Measurements from ENCODE around the gene GAA. TPM values are rescaled to one million over a fixed set of nuclear protein-coding genes. Genes with fewer than 3 reads are reported as not detected.

The GAA gene
- 53.2 and 61.4 TPM in 2 replicates for total RNA-seq

GRCh38 chr17:80101011-80101945 is at the start of gene GAA:
Gene GAA (plus strand): TSS chr17:80101581. CDS start chr17:80104587, 3,006 bp downstream.

GRCh38 chr17:80147035-80147822 is 45.8 kb downstream of the GAA start, which contains the start of gene EIF4A3:
Gene EIF4A3 (minus strand): TSS chr17:80147128. CDS start chr17:80146961, 167 bp downstream.

Other genes starting within 250 kb of the GAA start
- 27.7 and 29.8 TPM in 2 replicates for gene TBC1D16, start 65.7 kb upstream of the GAA start, total RNA-seq
- 0.29 and 0.53 TPM in 2 replicates for gene CCDC40, start 64.9 kb upstream of the GAA start, total RNA-seq
- gene EIF4A3, start 45.5 kb downstream of the GAA start, total RNA-seq, result 95.0 and 117 TPM in 2 replicates
- not detected in 2 replicates for gene CARD14, start 68.4 kb downstream of the GAA start, total RNA-seq
- 12.4 and 17.0 TPM in 2 replicates for gene SGSH, start 118.8 kb downstream of the GAA start, total RNA-seq
- gene SLC26A11, start 118.8 kb downstream of the GAA start, total RNA-seq, result 6.6 and 8.1 TPM in 2 replicates
- 36.9 and 42.2 TPM in 2 replicates for gene RNF213, start 159.3 kb downstream of the GAA start, total RNA-seq